ENCODE measurements around the gene LIPJ. TPM values are rescaled to one million over a fixed set of nuclear protein-coding genes. Genes with fewer than 3 reads are reported as not detected.

Gene LIPJ
- total RNA-seq, 1 donor from 2014 or later = not detected

- Mint-ChIP-seq H3K36me3 (ENCODE audit: insufficient read depth) (no peaks in the 10 kb centered on the region), H3K4me1 (ENCODE audit: low read depth) (peaks cover 7% of the 10 kb centered on the region), H3K9me3 (ENCODE audit: low read depth) (no peaks in the 10 kb centered on the region), H3K27me3 (no peaks in the 10 kb centered on the region), H3K27ac (no peak overlapping the region), H3K4me3 (ENCODE audit: low read depth) (no peak overlapping the region)
- DNase-seq (ENCODE audit: low spot score, unreplicated experiment) = no peak
- TF ChIP-seq CTCF (IDR thresholded peaks at IDR 0.05; ENCODE audit: unreplicated experiment) = no peak
Observed at GRCh38 chr10:88542522-88542921, 44.0 kb upstream of the LIPJ start.

DNA sequence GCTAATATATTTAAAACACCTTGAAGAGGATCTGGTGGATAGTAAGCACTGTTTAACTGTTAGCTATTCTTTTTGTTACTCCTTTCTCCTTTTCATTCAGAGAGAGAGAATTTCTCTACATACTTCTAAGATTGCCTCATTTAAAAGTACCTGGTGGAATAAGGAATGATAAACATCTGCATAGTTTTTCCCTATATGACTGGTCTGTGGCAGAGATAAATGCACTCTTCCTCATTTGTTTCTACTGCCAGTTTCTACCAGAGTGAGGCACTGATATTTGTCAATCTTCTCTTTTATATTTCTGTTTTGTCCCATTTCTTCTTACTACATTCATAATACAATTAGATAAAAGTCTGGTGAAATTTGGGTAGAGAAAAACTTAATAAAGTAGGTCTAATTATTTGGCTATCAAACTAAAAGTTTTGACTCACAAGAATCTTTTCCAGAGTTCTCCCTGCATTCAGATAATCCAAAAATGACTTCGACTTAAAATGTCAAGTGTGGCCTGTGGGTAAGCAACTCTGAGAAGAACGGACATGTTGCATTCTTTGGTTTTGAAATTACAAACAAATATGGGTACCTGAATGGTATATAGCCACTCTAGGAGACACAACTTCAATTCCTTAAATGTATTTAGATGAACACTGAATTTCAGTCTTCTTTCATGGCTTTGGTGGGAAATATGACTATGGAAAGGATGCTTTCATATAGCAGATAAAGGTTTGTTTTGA is 42.3 kb upstream of the LIPJ start:
- no peaks in the 10 kb centered on the region for H3K36me3 Mint-ChIP-seq (ENCODE audit: insufficient read depth)
- no peak overlapping the region for H3K27ac Mint-ChIP-seq
- no peak overlapping the region for H3K4me3 Mint-ChIP-seq (ENCODE audit: low read depth)
- no peak for DNase-seq (ENCODE audit: low spot score, unreplicated experiment)
- H3K9me3 Mint-ChIP-seq (ENCODE audit: low read depth) = no peaks in the 10 kb centered on the region
- peaks cover 4% of the 10 kb centered on the region for H3K4me1 Mint-ChIP-seq (ENCODE audit: low read depth)
- TF ChIP-seq CTCF (IDR thresholded peaks at IDR 0.05; ENCODE audit: unreplicated experiment) = no peak
- no peaks in the 10 kb centered on the region for H3K27me3 Mint-ChIP-seq

- Mint-ChIP-seq H3K27me3 (no peaks in the 10 kb centered on the region), H3K4me1 (ENCODE audit: low read depth) (peaks cover 3% of the 10 kb centered on the region), H3K9me3 (ENCODE audit: low read depth) (no peaks in the 10 kb centered on the region), H3K27ac (no peak overlapping the region), H3K4me3 (ENCODE audit: low read depth) (no peak overlapping the region), H3K36me3 (ENCODE audit: insufficient read depth) (no peaks in the 10 kb centered on the region)
- DNase-seq (ENCODE audit: low spot score, unreplicated experiment) = no peak
- no peak for TF ChIP-seq CTCF (IDR thresholded peaks at IDR 0.05; ENCODE audit: unreplicated experiment)
Observed at GRCh38 chr10:88545359-88545758, 41.2 kb upstream of the LIPJ start.

GRCh38 chr10:88546497-88546896 is 40.1 kb upstream of the LIPJ start:
- no peak for TF ChIP-seq CTCF (IDR thresholded peaks at IDR 0.05; ENCODE audit: unreplicated experiment)
- DNase-seq (ENCODE audit: low spot score, unreplicated experiment) = no peak
- no peak overlapping the region for H3K27ac Mint-ChIP-seq
- no peaks in the 10 kb centered on the region for H3K27me3 Mint-ChIP-seq
- H3K36me3 Mint-ChIP-seq (ENCODE audit: insufficient read depth) = no peaks in the 10 kb centered on the region
- H3K4me1 Mint-ChIP-seq (ENCODE audit: low read depth) = peaks cover 2% of the 10 kb centered on the region
- no peaks in the 10 kb centered on the region for H3K9me3 Mint-ChIP-seq (ENCODE audit: low read depth)
- no peak overlapping the region for H3K4me3 Mint-ChIP-seq (ENCODE audit: low read depth)

- Mint-ChIP-seq H3K36me3 (ENCODE audit: insufficient read depth) (no peaks in the 10 kb centered on the region), H3K4me3 (ENCODE audit: low read depth) (no peak overlapping the region), H3K27ac (no peak overlapping the region), H3K27me3 (no peaks in the 10 kb centered on the region), H3K4me1 (ENCODE audit: low read depth) (peaks cover 2% of the 10 kb centered on the region), H3K9me3 (ENCODE audit: low read depth) (no peaks in the 10 kb centered on the region)
- no peak for TF ChIP-seq CTCF (IDR thresholded peaks at IDR 0.05; ENCODE audit: unreplicated experiment)
- no peak for DNase-seq (ENCODE audit: low spot score, unreplicated experiment)
Observed at GRCh38 chr10:88551246-88551645, 35.3 kb upstream of the LIPJ start.
